ENCODE measurements around the gene RNF187.

The RNF187 gene

DNA sequence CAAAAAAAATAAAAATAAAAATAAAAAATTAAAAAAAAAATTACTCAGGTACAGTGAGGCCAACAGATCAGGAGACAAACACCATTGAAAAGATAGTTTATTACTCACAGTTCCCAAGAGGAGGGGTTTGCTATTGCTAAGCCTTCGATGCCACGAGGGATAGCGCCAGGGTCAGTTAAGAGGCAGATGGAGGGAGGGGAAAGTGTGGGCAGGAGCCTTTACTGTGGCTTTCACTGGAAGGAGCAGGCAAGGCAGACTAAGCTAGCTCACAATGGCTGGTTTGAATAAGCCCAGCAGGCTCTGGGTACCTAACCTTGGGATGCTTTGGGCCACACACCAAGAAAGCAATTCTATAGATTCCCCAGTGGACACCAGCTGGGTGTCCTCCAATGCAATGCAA is 12.7 kb upstream of the RNF187 start:
- no peak for DNase-seq (ENCODE audit: low read depth)
- no peak overlapping the region for H3K4me3 ChIP-seq (ENCODE audit: low read depth, low read length)
- TF ChIP-seq, protein P1, sequence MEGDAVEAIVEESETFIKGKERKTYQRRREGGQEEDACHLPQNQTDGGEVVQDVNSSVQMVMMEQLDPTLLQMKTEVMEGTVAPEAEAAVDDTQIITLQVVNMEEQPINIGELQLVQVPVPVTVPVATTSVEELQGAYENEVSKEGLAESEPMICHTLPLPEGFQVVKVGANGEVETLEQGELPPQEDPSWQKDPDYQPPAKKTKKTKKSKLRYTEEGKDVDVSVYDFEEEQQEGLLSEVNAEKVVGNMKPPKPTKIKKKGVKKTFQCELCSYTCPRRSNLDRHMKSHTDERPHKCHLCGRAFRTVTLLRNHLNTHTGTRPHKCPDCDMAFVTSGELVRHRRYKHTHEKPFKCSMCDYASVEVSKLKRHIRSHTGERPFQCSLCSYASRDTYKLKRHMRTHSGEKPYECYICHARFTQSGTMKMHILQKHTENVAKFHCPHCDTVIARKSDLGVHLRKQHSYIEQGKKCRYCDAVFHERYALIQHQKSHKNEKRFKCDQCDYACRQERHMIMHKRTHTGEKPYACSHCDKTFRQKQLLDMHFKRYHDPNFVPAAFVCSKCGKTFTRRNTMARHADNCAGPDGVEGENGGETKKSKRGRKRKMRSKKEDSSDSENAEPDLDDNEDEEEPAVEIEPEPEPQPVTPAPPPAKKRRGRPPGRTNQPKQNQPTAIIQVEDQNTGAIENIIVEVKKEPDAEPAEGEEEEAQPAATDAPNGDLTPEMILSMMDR (IDR thresholded peaks at IDR 0.05; ENCODE audit: control insufficient read depth, extremely low read depth, insufficient read depth), result no peak

DNA sequence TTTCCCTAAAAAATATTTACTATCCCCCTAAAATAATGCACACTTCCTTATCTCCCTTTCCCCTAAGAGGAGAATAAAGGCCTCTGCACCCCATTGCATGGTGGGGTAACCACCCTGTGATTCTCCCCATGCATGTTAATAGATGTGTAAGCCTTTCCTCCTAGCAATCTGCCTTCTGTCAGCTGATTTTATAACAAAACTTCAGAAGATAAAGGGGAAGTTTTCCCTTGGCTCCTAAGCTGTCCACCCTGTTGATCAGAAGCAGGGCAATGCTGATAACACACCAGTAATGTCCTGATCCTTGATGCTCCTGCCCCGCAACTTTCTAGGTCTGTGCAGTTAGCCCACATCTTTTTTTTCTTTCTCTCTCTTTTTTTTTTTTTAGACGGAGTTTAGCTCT is 11.4 kb upstream of the RNF187 start:
- H3K4me3 ChIP-seq (ENCODE audit: low read depth, low read length), result no peak overlapping the region
- no peak for DNase-seq (ENCODE audit: low read depth)
- TF ChIP-seq, protein P1 (IDR thresholded peaks at IDR 0.05; ENCODE audit: control insufficient read depth, extremely low read depth, insufficient read depth), result no peak

DNA sequence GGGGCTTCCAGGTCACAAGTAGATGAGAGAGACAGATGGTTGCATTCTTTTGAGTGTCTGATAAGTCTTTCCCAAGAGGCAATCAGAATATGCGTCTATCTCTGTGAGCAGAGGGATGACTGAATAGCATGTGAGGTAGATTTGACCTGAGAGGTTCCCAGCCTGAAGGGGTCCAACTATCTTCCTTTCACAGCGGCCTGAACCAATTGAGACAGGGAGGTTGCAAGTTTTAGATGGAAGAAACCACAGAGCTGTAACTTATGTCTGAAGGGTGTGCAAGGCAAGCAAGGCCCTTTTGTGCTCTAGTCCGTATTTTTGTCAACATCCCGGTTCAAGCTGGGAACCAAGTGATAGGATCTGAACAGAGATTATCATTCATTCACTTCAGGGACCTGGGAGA is 9.9 kb upstream of the RNF187 start:
- no peak overlapping the region for H3K4me3 ChIP-seq (ENCODE audit: low read depth, low read length)
- TF ChIP-seq, protein P1 (IDR thresholded peaks at IDR 0.05; ENCODE audit: control insufficient read depth, extremely low read depth, insufficient read depth), result no peak
- no peak for DNase-seq (ENCODE audit: low read depth)

DNA sequence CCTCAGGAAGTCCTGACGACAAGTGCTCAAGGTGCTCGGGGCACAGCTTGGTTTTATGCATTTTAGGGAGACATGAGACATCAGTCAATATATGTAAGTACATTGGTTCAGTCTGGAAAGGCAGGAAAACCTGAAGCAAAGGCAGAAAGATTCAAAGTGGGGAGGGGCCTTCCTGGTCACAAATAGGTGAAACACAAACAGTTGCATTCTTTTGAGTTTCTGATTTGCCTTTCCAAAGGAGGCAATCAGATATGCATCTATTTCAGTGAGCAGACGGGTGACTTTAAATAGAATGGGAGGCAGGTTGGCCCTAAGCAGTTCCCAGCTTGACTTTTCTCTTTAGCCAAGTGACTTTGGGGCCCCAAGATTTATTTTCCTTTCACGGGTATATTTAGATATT is 8.9 kb upstream of the RNF187 start:
- TF ChIP-seq, protein P1 (IDR thresholded peaks at IDR 0.05; ENCODE audit: control insufficient read depth, extremely low read depth, insufficient read depth), result no peak
- DNase-seq (ENCODE audit: low read depth), result no peak
- no peak overlapping the region for H3K4me3 ChIP-seq (ENCODE audit: low read depth, low read length)

DNA sequence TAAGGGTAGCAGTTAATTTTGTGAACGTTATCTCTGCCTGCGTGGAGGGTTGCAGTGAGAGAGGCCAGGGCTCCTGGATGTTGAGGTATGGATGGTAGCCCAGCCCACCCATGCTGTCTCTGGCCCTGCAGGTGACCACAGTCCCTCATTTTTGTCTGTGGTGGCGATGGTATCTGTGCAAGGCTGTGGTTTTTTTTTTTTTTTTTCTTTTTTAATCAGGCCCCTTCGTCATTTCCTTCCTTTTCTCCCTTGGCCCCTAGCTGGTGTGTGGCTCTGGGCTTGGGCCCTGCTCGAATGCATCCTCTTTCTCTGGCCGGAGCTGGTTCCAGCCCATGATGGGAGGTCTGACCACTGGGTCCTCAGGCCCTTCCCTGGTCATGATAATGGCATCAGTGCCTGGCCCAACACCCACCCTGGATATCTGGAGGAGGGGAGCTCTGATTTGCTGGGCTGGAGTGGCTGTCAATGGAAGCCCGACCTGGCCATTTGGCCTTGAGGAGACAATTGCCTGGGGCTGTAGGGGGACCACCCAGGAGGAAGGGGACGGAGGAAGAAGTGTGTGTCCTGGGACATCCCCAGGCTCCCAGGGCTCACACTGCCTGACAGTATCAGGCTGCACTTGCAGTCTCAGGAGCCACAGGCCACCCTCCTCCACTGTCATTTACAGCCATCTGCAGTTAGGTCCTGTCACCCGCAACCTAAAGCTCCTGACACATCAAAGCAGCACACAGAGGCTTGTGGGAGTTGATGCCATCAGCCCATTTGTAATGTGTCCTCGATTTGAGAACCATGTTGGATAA is 8.1 kb upstream of the RNF187 start:
- H3K4me3 ChIP-seq (ENCODE audit: low read depth, low read length), result no peak overlapping the region
- DNase-seq (ENCODE audit: low read depth), result no peak
- TF ChIP-seq, protein P1 (IDR thresholded peaks at IDR 0.05; ENCODE audit: control insufficient read depth, extremely low read depth, insufficient read depth), result no peak

DNA sequence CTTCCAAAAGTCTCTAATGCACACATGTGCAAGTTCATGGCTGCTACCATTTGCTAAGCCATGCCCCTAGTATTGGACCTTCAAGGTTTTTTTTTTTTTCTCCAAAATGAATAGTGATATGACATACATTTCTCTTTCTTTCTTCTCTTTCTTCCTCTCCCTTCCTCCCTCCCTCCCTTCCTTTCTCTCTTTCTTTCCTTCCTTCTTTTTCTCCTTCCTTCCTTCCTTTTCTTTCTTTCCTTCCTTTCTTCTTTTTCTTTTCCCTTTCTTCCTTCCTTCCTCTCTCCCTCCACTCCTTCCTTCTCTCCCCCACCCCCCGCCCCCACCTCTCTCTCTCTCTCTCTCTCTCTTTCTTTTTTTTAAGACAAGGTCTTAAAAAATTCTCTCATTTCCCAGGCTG is 3.4 kb upstream of the RNF187 start:
- TF ChIP-seq, protein P1 (IDR thresholded peaks at IDR 0.05; ENCODE audit: control insufficient read depth, extremely low read depth, insufficient read depth), result no peak
- DNase-seq (ENCODE audit: low read depth), result no peak
- H3K4me3 ChIP-seq (ENCODE audit: low read depth, low read length), result no peak overlapping the region
